Measurements from ENCODE around the gene VSIR.

VSIR gene

GRCh38 chr10:71706216-71707121, 66.9 kb downstream of the VSIR start:
- in situ Hi-C loops (cut with MboI; ENCODE audit: low pct_unique_long_range_greater_than_20kb, low sequenced_read_pairs), result no loop called here
- DNase-seq, result no peak

DNA sequence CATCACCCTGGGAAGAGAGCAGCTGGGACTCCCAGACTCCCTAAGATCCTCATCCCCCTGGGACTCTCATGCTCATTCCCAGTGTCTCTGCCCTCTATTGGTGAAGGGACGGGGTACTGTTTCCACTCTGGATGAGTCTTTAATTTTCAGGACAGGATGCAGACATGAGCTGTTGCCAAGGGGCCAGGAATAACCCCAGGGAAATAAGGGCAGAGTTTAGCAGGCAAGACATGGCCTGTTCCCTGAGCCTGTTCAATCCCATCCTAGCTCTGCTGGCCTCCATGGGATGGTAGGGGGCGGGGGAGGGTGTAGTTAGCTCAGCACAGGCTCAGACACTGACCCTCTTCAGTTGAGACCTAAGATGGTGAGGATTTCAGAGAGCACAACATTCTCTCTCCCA, 67.7 kb downstream of the VSIR start:
- in situ Hi-C loops (cut with MboI; ENCODE audit: low pct_unique_long_range_greater_than_20kb, low sequenced_read_pairs), result no loop called here
- DNase-seq, result no peak

- DNase-seq, result no peak
- in situ Hi-C loops (cut with MboI; ENCODE audit: low pct_unique_long_range_greater_than_20kb, low sequenced_read_pairs), result no loop called here
Measured at GRCh38 chr10:71704816-71705215, 68.5 kb downstream of the VSIR start.

- in situ Hi-C loops (cut with MboI; ENCODE audit: low pct_unique_long_range_greater_than_20kb, low sequenced_read_pairs), result no loop called here
- no peak for DNase-seq
Measured at GRCh38 chr10:71703577-71703976, 69.7 kb downstream of the VSIR start.

- in situ Hi-C loops (cut with MboI; ENCODE audit: low pct_unique_long_range_greater_than_20kb, low sequenced_read_pairs), result no loop called here
- no peak for DNase-seq
Measured at GRCh38 chr10:71701496-71702132, 71.7 kb downstream of the VSIR start.

GRCh38 chr10:71700731-71701368, 72.5 kb downstream of the VSIR start:
- in situ Hi-C loops (cut with MboI; ENCODE audit: low pct_unique_long_range_greater_than_20kb, low sequenced_read_pairs), result no loop called here
- no peak for DNase-seq

DNA sequence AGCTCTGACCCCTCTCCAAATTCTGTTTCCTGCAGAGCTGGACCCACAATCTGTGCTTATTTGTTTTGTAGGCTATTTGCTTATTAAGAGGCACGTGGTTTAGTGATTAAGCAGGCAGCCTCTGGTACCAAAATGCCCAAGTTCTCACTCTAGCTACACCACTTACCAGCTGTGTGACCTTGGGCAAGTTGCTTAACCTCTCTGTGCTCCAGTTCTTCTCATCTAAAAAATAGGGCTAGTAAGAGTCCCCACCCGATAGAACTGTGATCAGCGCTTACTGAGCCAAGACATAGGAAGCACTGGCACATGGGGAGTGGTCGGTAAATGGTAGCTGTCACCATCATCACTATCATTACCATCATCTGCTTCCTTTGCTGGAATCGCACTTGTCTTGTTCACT, 74.6 kb downstream of the VSIR start:
- in situ Hi-C loops (cut with MboI; ENCODE audit: low pct_unique_long_range_greater_than_20kb, low sequenced_read_pairs), result no loop called here
- DNase-seq, result no peak

- DNase-seq, result no peak
- in situ Hi-C loops (cut with MboI; ENCODE audit: low pct_unique_long_range_greater_than_20kb, low sequenced_read_pairs), result no loop called here
Measured at GRCh38 chr10:71697938-71698709, 75.2 kb downstream of the VSIR start.

Data from KBM-7 (cell line).